ENCODE results near the gene UBE2Z. TPM values are rescaled to one million over a fixed set of nuclear protein-coding genes. Genes with fewer than 3 reads are reported as not detected.

UBE2Z gene
- total and polyA plus RNA-seq, 2 of the 13 experiments (the other 11 are each of a cell fraction or from before 2014, with no cell fraction given), result 63.2 to 122 TPM

DNA sequence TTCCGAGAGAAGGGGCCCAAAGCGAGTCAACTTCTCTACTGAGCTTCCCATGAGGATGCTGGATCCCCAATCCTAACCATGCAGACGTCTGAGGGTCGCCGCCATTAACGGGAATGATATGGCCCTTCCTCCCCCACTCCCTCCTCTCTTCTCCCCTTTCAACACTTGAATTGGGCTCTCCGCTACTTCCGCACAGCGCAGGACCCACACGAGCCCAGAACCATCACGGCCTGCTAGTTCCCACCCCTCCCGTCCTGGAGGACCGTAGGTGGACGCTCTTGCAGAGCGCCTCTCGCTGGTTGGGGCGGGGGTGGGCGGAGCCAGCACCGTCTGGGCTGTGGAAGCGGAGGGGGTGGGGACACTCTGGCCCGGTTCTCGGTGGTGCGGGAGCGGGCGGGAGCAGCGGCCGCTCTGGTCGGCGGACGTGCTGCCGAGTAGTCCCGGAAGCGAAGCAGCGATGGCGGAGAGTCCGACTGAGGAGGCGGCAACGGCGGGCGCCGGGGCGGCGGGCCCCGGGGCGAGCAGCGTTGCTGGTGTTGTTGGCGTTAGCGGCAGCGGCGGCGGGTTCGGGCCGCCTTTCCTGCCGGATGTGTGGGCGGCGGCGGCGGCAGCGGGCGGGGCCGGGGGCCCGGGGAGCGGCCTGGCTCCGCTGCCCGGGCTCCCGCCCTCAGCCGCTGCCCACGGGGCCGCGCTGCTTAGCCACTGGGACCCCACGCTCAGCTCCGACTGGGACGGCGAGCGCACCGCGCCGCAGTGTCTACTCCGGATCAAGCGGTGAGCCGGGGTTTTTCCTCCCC lies at the start of gene UBE2Z (continued):
- peak; percentile 95 for TF ChIP-seq BRD4 (CRISPR knock-in tag; IDR thresholded peaks at IDR 0.05)
- TF ChIP-seq, protein P1, sequence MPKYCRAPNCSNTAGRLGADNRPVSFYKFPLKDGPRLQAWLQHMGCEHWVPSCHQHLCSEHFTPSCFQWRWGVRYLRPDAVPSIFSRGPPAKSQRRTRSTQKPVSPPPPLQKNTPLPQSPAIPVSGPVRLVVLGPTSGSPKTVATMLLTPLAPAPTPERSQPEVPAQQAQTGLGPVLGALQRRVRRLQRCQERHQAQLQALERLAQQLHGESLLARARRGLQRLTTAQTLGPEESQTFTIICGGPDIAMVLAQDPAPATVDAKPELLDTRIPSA (CRISPR knock-in tag; IDR thresholded peaks at IDR 0.05; ENCODE audit: borderline replicate concordance), result 0 out of 2 replicates have a peak, but pooled peaks have one; percentile 14
- TF ChIP-seq ZNF75D (CRISPR knock-in tag; IDR thresholded peaks at IDR 0.05; ENCODE audit: borderline replicate concordance), result peak; percentile 88; the same call in 1 of the 2 replicates
- TF ChIP-seq FOXO1 (CRISPR knock-in tag; IDR thresholded peaks at IDR 0.05), result peak; percentile 59; the same call in 1 of the 2 replicates
- TF ChIP-seq NRL (CRISPR knock-in tag; IDR thresholded peaks at IDR 0.05; ENCODE audit: borderline replicate concordance), result peak; percentile 90; the same call in 1 of the 2 replicates
- TF ChIP-seq, protein P2, sequence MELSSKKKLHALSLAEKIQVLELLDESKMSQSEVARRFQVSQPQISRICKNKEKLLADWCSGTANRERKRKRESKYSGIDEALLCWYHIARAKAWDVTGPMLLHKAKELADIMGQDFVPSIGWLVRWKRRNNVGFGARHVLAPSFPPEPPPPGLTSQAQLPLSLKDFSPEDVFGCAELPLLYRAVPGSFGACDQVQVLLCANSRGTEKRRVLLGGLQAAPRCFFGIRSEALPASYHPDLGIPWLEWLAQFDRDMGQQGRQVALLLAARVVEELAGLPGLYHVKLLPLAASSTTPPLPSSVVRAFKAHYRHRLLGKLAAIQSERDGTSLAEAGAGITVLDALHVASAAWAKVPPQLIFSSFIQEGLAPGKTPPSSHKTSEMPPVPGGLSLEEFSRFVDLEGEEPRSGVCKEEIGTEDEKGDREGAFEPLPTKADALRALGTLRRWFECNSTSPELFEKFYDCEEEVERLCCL (CRISPR knock-in tag; IDR thresholded peaks at IDR 0.05; ENCODE audit: borderline replicate concordance), result no peak
- TF ChIP-seq, protein P3, sequence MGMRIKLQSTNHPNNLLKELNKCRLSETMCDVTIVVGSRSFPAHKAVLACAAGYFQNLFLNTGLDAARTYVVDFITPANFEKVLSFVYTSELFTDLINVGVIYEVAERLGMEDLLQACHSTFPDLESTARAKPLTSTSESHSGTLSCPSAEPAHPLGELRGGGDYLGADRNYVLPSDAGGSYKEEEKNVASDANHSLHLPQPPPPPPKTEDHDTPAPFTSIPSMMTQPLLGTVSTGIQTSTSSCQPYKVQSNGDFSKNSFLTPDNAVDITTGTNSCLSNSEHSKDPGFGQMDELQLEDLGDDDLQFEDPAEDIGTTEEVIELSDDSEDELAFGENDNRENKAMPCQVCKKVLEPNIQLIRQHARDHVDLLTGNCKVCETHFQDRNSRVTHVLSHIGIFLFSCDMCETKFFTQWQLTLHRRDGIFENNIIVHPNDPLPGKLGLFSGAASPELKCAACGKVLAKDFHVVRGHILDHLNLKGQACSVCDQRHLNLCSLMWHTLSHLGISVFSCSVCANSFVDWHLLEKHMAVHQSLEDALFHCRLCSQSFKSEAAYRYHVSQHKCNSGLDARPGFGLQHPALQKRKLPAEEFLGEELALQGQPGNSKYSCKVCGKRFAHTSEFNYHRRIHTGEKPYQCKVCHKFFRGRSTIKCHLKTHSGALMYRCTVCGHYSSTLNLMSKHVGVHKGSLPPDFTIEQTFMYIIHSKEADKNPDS (CRISPR knock-in tag; IDR thresholded peaks at IDR 0.05), result no peak
- no peak for TF ChIP-seq ZNF484 (CRISPR knock-in tag; IDR thresholded peaks at IDR 0.05; ENCODE audit: borderline replicate concordance, low read depth)
- TF ChIP-seq ZNF766 (CRISPR knock-in tag; IDR thresholded peaks at IDR 0.05; ENCODE audit: borderline replicate concordance), result no peak
- TF ChIP-seq MTF2 (CRISPR knock-in tag; IDR thresholded peaks at IDR 0.05; ENCODE audit: borderline replicate concordance), result no peak; the same call in 1 of the 2 replicates
- TF ChIP-seq STAT5B (CRISPR knock-in tag; IDR thresholded peaks at IDR 0.05), result peak; percentile 26; the same call in 1 of the 2 replicates
- TF ChIP-seq, protein P4, sequence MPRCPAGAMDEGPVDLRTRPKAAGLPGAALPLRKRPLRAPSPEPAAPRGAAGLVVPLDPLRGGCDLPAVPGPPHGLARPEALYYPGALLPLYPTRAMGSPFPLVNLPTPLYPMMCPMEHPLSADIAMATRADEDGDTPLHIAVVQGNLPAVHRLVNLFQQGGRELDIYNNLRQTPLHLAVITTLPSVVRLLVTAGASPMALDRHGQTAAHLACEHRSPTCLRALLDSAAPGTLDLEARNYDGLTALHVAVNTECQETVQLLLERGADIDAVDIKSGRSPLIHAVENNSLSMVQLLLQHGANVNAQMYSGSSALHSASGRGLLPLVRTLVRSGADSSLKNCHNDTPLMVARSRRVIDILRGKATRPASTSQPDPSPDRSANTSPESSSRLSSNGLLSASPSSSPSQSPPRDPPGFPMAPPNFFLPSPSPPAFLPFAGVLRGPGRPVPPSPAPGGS (CRISPR knock-in tag; IDR thresholded peaks at IDR 0.05), result peak; percentile 92
- TF ChIP-seq NFIC (IDR thresholded peaks at IDR 0.05; ENCODE audit: low read length), result no peak
- TF ChIP-seq, protein P5, sequence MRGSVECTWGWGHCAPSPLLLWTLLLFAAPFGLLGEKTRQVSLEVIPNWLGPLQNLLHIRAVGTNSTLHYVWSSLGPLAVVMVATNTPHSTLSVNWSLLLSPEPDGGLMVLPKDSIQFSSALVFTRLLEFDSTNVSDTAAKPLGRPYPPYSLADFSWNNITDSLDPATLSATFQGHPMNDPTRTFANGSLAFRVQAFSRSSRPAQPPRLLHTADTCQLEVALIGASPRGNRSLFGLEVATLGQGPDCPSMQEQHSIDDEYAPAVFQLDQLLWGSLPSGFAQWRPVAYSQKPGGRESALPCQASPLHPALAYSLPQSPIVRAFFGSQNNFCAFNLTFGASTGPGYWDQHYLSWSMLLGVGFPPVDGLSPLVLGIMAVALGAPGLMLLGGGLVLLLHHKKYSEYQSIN (CRISPR knock-in tag; IDR thresholded peaks at IDR 0.05; ENCODE audit: borderline replicate concordance), result no peak
- peak; percentile 88 for TF ChIP-seq ATF7-NPFF (CRISPR knock-in tag; IDR thresholded peaks at IDR 0.05; ENCODE audit: low read depth)
- peak; percentile 52; the same call in 1 of the 2 replicates for TF ChIP-seq MZF1 (CRISPR knock-in tag; IDR thresholded peaks at IDR 0.05; ENCODE audit: borderline replicate concordance)
- no peak for TF ChIP-seq ATF1 (CRISPR knock-in tag; IDR thresholded peaks at IDR 0.05)
- peak; percentile 85; the same call in 1 of the 2 replicates for TF ChIP-seq ZNF557 (CRISPR knock-in tag; IDR thresholded peaks at IDR 0.05)
- TF ChIP-seq, protein P6, sequence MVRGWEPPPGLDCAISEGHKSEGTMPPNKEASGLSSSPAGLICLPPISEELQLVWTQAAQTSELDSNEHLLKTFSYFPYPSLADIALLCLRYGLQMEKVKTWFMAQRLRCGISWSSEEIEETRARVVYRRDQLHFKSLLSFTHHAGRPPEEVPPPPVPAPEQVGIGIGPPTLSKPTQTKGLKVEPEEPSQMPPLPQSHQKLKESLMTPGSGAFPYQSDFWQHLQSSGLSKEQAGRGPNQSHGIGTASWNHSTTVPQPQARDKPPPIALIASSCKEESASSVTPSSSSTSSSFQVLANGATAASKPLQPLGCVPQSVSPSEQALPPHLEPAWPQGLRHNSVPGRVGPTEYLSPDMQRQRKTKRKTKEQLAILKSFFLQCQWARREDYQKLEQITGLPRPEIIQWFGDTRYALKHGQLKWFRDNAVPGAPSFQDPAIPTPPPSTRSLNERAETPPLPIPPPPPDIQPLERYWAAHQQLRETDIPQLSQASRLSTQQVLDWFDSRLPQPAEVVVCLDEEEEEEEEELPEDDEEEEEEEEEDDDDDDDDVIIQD (CRISPR knock-in tag; IDR thresholded peaks at IDR 0.05; ENCODE audit: low read depth), result peak; percentile 95
- TF ChIP-seq RCOR2 (CRISPR knock-in tag; IDR thresholded peaks at IDR 0.05), result no peak; the same call in 1 of the 2 replicates
- TF ChIP-seq SP4 (CRISPR knock-in tag; IDR thresholded peaks at IDR 0.05), result peak; percentile 96

Measured in HepG2 (cell line).